Endothelial cell (in vitro differentiated cells): ENCODE data around the gene PC. TPM values are rescaled to one million over a fixed set of nuclear protein-coding genes. Genes with fewer than 3 reads are reported as not detected.

Experiments
- DNase-seq: peaks from one replicate; pipeline ENCODE4 v3.0.0; 2021; ENCODE audit warnings: low spot score
- H3K27ac Mint-ChIP-seq: one replicate; pipeline ENCODE4 v1.8.0; 2021; ENCODE audit warnings: mixed read lengths, inconsistent platforms; ENCODE audit not compliant: unreplicated experiment
- H3K27me3 Mint-ChIP-seq: one replicate; pipeline ENCODE4 v1.8.0; 2021; ENCODE audit warnings: mild to moderate bottlenecking, moderate library complexity, mixed read lengths, inconsistent platforms; ENCODE audit not compliant: unreplicated experiment
- H3K36me3 Mint-ChIP-seq: one replicate; pipeline ENCODE4 v1.8.0; 2021; ENCODE audit warnings: mild to moderate bottlenecking, low read depth, mixed read lengths, inconsistent platforms; ENCODE audit not compliant: unreplicated experiment
- H3K4me1 Mint-ChIP-seq: one replicate; pipeline ENCODE4 v1.8.0; 2021; ENCODE audit warnings: mild to moderate bottlenecking, mixed read lengths, inconsistent platforms; ENCODE audit not compliant: unreplicated experiment
- H3K4me3 Mint-ChIP-seq: one replicate; pipeline ENCODE4 v1.8.0; 2021; ENCODE audit warnings: mild to moderate bottlenecking, mixed read lengths, inconsistent platforms; ENCODE audit not compliant: unreplicated experiment
- H3K9me3 Mint-ChIP-seq: one replicate; pipeline ENCODE4 v1.8.0; 2021; ENCODE audit warnings: mixed read lengths, inconsistent platforms; ENCODE audit not compliant: unreplicated experiment
- total RNA-seq: library from RNA; stranded (reverse); fragmentation: NEBNext Ultra II Directional; extraction: Animal tissue kit (Norgen Biotek cat#: 25700); gene quantifications from one replicate; pipeline ENCODE4 v1.2.1, GENCODE V29; 2021; ENCODE audit not compliant: unreplicated experiment
- TF ChIP-seq, protein P1 (sequence below): fragments of 200-600 bp; sonication (generic); IDR thresholded peaks from one replicate; pipeline ENCODE4 v1.5.0; 2021; ENCODE audit warnings: antibody characterized with exemption; ENCODE audit not compliant: unreplicated experiment

The PC gene
- total RNA-seq, 1 donor from 2014 or later = 5.8 TPM

- Mint-ChIP-seq H3K36me3 (no peaks in the 10 kb centered on the region), H3K4me3 (no peak overlapping the region), H3K27ac (no peak overlapping the region), H3K27me3 (peaks cover 4% of the 10 kb centered on the region), H3K4me1 (peaks cover 4% of the 10 kb centered on the region), H3K9me3 (no peaks in the 10 kb centered on the region)
- no peak for DNase-seq
- TF ChIP-seq, protein P1, sequence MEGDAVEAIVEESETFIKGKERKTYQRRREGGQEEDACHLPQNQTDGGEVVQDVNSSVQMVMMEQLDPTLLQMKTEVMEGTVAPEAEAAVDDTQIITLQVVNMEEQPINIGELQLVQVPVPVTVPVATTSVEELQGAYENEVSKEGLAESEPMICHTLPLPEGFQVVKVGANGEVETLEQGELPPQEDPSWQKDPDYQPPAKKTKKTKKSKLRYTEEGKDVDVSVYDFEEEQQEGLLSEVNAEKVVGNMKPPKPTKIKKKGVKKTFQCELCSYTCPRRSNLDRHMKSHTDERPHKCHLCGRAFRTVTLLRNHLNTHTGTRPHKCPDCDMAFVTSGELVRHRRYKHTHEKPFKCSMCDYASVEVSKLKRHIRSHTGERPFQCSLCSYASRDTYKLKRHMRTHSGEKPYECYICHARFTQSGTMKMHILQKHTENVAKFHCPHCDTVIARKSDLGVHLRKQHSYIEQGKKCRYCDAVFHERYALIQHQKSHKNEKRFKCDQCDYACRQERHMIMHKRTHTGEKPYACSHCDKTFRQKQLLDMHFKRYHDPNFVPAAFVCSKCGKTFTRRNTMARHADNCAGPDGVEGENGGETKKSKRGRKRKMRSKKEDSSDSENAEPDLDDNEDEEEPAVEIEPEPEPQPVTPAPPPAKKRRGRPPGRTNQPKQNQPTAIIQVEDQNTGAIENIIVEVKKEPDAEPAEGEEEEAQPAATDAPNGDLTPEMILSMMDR = no peak
Observed at GRCh38 chr11:66861774-66862558, 96.2 kb downstream of the PC start.

DNA sequence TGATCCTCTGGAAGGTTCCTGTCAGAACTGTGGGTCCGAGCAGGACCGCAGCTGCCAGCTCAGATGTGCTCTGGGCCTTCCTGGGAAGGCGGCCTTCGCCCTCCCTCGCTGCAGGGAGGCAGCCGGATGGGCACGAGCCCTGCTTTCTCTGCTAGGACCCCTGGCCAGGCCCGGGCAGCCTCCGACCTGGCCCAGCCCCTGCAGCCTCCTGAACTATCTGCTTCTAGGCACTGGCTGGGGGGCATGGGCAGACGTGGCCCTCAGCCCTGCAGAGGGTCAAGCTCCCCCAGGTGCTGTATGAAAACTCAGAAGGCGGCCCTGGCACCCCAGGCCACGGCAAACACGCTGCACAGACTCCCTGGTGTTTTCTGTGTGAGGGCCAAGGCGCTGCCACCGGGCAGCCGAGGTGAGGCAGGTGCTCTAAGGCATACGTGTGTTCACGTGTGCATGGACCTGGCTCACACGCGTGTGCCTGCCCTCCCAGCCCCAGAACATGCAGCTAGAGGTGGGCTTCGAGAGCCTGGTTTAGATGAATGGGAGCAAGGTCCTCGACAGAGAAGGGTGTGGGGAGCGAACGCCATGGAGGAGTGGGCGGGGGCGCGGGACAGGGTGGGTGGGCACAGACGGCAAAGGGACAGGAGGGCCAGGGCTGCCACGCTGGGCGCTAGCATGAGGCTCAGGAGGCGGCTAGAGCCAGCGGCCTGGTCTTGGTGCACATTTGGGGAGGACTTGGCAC is 97.0 kb downstream of the PC start:
- Mint-ChIP-seq H3K36me3 (no peaks in the 10 kb centered on the region), H3K9me3 (no peaks in the 10 kb centered on the region), H3K27me3 (peaks cover 2% of the 10 kb centered on the region), H3K4me3 (no peak overlapping the region), H3K4me1 (peaks cover 4% of the 10 kb centered on the region), H3K27ac (no peak overlapping the region)
- no peak for DNase-seq
- TF ChIP-seq, protein P1 = no peak

GRCh38 chr11:66860449-66860831 is 97.7 kb downstream of the PC start:
- peaks cover 5% of the 10 kb centered on the region for H3K27me3 Mint-ChIP-seq
- H3K4me3 Mint-ChIP-seq = no peak overlapping the region
- no peaks in the 10 kb centered on the region for H3K9me3 Mint-ChIP-seq
- H3K36me3 Mint-ChIP-seq = no peaks in the 10 kb centered on the region
- H3K27ac Mint-ChIP-seq = no peak overlapping the region
- no peak for DNase-seq
- TF ChIP-seq, protein P1 = no peak
- H3K4me1 Mint-ChIP-seq = peaks cover 8% of the 10 kb centered on the region

- H3K4me1 Mint-ChIP-seq = peaks cover 8% of the 10 kb centered on the region
- H3K9me3 Mint-ChIP-seq = no peaks in the 10 kb centered on the region
- DNase-seq = no peak
- no peaks in the 10 kb centered on the region for H3K36me3 Mint-ChIP-seq
- peaks cover 10% of the 10 kb centered on the region for H3K27me3 Mint-ChIP-seq
- TF ChIP-seq, protein P1 = no peak
- no peak overlapping the region for H3K4me3 Mint-ChIP-seq
- no peak overlapping the region for H3K27ac Mint-ChIP-seq
Observed at GRCh38 chr11:66859686-66860448, 98.3 kb downstream of the PC start.
